Amniotic stem cell (primary cell): ENCODE data around the gene ZSCAN5A.
"Not testable (repeated sequence)": the region's sequence is repeated elsewhere in the genome, so short reads cannot be mapped to it uniquely, and the experiment has no call there.

Experiments
- DNase-seq: peaks from one replicate; lab custom pipeline; 2025; lab: John Stamatoyannopoulos, UW

Gene ZSCAN5A

GRCh38 chr19:56209091-56209490 lies 105.5 kb downstream of the ZSCAN5A start:
- DNase-seq, result no peak

DNA sequence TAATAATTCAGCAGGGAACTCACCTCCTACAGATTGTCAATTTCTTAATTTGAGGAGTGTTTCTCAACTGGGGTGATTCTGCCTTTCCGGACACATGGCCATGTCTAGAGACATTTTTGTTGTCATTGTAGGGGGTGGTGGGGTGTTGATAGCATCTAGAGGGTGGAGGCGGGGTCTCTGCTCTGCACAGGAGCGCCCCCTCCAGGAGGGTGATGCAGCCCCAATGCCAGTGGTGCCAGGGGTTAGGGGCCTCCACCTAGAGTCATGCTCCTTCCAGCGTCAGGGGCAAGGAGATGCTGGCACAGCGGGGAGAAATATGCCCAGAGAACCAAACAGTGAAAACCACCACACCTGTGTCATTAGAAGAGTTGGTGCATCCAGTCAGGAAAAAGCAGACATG lies 107.1 kb downstream of the ZSCAN5A start:
- not testable (repeated sequence) for DNase-seq

DNA sequence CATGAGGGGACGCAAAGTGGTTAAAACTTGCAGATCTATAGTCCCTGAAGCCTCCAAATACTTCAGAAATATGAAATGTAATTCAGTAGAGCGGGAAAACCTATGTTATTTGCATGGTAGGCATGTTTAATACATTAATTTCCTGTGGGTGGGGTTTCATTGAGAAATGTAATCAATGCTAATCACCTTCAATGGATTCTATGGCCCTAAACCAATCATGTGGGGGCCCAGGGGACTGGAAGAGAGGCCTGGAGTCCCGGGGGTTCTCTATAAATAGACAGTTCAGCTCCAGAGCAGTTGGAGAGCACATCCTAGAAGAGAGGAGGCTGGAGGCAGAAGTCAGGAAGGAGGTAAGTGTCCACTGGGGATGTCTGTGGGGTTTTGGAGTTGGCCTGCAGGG lies 112.7 kb downstream of the ZSCAN5A start, which contains the start of gene ZSCAN5C:
TSS of gene ZSCAN5C (plus strand) at position 301 of the 400 bp plus-strand sequence. CDS start 3,641 bp downstream, outside the sequence.
- DNase-seq, result no peak

- no peak for DNase-seq
These were observed 115.0 kb downstream of the ZSCAN5A start for GRCh38 chr19:56199687-56200086.

GRCh38 chr19:56197646-56198045 lies 117.0 kb downstream of the ZSCAN5A start, which contains the start of gene ZSCAN5B:
Gene ZSCAN5B, minus strand, starts transcription at chr19:56197783. Its CDS starts 4,731 bp downstream, at chr19:56193052.
- DNase-seq, result not testable (repeated sequence)

- DNase-seq, result no peak
These were observed 120.5 kb downstream of the ZSCAN5A start for GRCh38 chr19:56193981-56194640.

GRCh38 chr19:56191711-56192110 lies 122.9 kb downstream of the ZSCAN5A start:
- no peak for DNase-seq

GRCh38 chr19:56191115-56191514 lies 123.5 kb downstream of the ZSCAN5A start:
- no peak for DNase-seq

GRCh38 chr19:56189785-56190184 lies 124.9 kb downstream of the ZSCAN5A start:
- no peak for DNase-seq

GRCh38 chr19:56177564-56178243 lies 136.9 kb downstream of the ZSCAN5A start:
- DNase-seq, result no peak

DNA sequence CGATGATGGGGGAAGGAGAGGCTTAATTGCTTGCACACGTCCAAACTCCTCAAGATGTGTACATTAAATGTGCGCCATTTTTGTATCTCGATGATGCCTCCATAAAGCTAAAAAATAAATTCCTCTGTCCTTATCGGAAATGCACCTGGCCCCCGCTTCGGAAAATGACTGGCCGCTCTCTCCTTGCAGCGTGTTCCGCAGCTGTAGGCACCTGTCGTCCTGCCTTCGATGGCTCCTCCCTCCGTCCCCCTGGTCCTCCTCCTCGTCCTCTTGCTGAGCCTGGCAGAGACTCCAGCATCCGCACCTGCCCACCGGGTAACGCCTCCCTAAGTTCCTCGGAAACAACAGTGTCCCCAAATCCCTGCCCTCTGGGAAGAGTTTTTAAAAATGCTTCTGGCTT lies 137.8 kb downstream of the ZSCAN5A start:
- DNase-seq, result no peak

DNA sequence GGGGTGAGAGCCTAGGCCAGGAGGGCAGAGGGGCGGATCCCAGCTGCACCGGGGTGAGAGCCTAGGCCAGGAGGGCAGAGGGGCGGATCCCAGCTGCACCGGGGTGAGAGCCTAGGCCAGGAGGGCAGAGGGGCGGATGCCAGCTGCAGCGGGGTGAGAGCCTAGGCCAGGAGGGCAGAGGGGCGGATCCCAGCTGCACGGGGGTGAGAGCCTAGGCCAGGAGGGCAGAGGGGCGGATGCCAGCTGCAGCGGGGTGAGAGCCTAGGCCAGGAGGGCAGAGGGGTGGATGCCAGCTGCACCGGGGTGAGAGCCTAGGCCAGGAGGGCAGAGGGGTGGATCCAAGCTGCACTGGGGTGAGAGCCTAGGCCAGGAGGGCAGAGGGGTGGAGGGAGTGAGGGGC lies 138.3 kb downstream of the ZSCAN5A start:
- not testable (repeated sequence) for DNase-seq

GRCh38 chr19:56175861-56176307 lies 138.8 kb downstream of the ZSCAN5A start, which contains the start of gene GALP:
Gene GALP, plus strand, starts transcription at chr19:56176008. Its CDS starts 1,101 bp downstream, at chr19:56177109.
- DNase-seq, result not testable (repeated sequence)

DNA sequence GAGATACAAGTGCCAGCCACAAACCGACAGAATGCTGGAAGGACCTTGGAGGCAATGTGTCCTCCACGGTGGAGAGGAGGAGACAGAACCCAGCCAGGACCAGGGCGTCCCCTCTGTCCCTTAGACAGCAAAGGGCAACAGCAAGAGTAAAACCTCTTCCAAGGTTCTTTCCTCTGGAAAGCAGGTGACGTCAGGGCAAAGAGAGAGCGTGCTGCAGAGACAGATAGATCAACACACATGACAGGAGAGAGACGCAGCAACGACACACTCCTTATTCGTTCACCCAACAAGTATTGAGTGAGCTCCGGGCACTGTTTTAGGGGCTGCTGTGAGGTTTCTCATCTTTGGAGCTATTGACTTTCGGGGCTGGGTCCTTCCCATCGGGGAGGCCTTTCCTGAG lies 140.1 kb downstream of the ZSCAN5A start:
- DNase-seq, result no peak

GRCh38 chr19:56174086-56174485 lies 140.6 kb downstream of the ZSCAN5A start:
- no peak for DNase-seq
